Measurements from ENCODE around the gene DACH1.

The DACH1 gene

GRCh38 chr13:71474936-71475335 is 392.1 kb downstream of the DACH1 start:
- no peaks in the 10 kb centered on the region for H3K36me3 ChIP-seq
- TF ChIP-seq CTCF (IDR thresholded peaks at IDR 0.05; ENCODE audit: low read depth, low read length), result no peak
- no peaks in the 10 kb centered on the region for H3K27me3 ChIP-seq
- no peaks in the 10 kb centered on the region for H3K9me3 ChIP-seq
- H3K4me1 ChIP-seq, result 0 out of 2 replicates have a peak, but pooled peaks cover 3% of the 10 kb centered on the region
- no peak for DNase-seq
- H3K4me3 ChIP-seq (ENCODE audit: low read depth, low read length), result no peak overlapping the region

- no peaks in the 10 kb centered on the region for H3K36me3 ChIP-seq
- no peaks in the 10 kb centered on the region for H3K27me3 ChIP-seq
- DNase-seq, result no peak
- H3K4me3 ChIP-seq (ENCODE audit: low read depth, low read length), result no peak overlapping the region
- TF ChIP-seq CTCF (IDR thresholded peaks at IDR 0.05; ENCODE audit: low read depth, low read length), result no peak
- H3K9me3 ChIP-seq, result no peaks in the 10 kb centered on the region
- peaks cover 5% of the 10 kb centered on the region; the same call in 1 of the 2 replicates for H3K4me1 ChIP-seq
These were observed 397.4 kb downstream of the DACH1 start for GRCh38 chr13:71469626-71470025.

- H3K4me3 ChIP-seq (ENCODE audit: low read depth, low read length), result no peak overlapping the region
- DNase-seq, result no peak
- no peaks in the 10 kb centered on the region for H3K36me3 ChIP-seq
- no peaks in the 10 kb centered on the region for H3K27me3 ChIP-seq
- H3K9me3 ChIP-seq, result no peaks in the 10 kb centered on the region
- TF ChIP-seq CTCF (IDR thresholded peaks at IDR 0.05; ENCODE audit: low read depth, low read length), result no peak
- H3K4me1 ChIP-seq, result peaks cover 5% of the 10 kb centered on the region; the same call in 1 of the 2 replicates
These were observed 402.3 kb downstream of the DACH1 start for GRCh38 chr13:71464686-71465085.

- DNase-seq, result no peak
- Histone ChIP-seq H3K4me1 (no peaks in the 10 kb centered on the region), H3K36me3 (no peaks in the 10 kb centered on the region), H3K27me3 (no peaks in the 10 kb centered on the region), H3K9me3 (no peaks in the 10 kb centered on the region), H3K4me3 (ENCODE audit: low read depth, low read length) (no peak overlapping the region)
- TF ChIP-seq CTCF (IDR thresholded peaks at IDR 0.05; ENCODE audit: low read depth, low read length), result no peak
These were observed 405.1 kb downstream of the DACH1 start for GRCh38 chr13:71461892-71462291.

- DNase-seq, result no peak
- TF ChIP-seq CTCF (IDR thresholded peaks at IDR 0.05; ENCODE audit: low read depth, low read length), result no peak
- no peaks in the 10 kb centered on the region for H3K9me3 ChIP-seq
- no peaks in the 10 kb centered on the region for H3K27me3 ChIP-seq
- no peaks in the 10 kb centered on the region for H3K4me1 ChIP-seq
- H3K36me3 ChIP-seq, result no peaks in the 10 kb centered on the region
- no peak overlapping the region for H3K4me3 ChIP-seq (ENCODE audit: low read depth, low read length)
These were observed 406.8 kb downstream of the DACH1 start for GRCh38 chr13:71460211-71460610.

GRCh38 chr13:71459708-71460107 is 407.3 kb downstream of the DACH1 start:
- H3K27me3 ChIP-seq, result no peaks in the 10 kb centered on the region
- H3K9me3 ChIP-seq, result no peaks in the 10 kb centered on the region
- H3K36me3 ChIP-seq, result no peaks in the 10 kb centered on the region
- H3K4me3 ChIP-seq (ENCODE audit: low read depth, low read length), result no peak overlapping the region
- H3K4me1 ChIP-seq, result no peaks in the 10 kb centered on the region
- DNase-seq, result no peak
- no peak for TF ChIP-seq CTCF (IDR thresholded peaks at IDR 0.05; ENCODE audit: low read depth, low read length)
